Upper lobe of left lung (tissue), 4 donors: ENCODE results near the gene UGDH.

Source experiments
- EP300 ChIP-seq, 4 donors: sonication (generic); formaldehyde crosslinking; IDR thresholded peaks; one replicate each; pipeline ENCODE4 v1.5.1; 2017; ENCODE audit warnings: antibody characterized with exemption in 4 of 4, control low read depth in 2 of 4
- TF ChIP-seq, protein P1 (sequence below), 6 experiments: fragments of 450-650 bp in 4 of 6; fragments of 200-600 bp in 2 of 6; sonication (generic) in 2 of 6; IDR thresholded peaks; one replicate each; pipeline ENCODE4 v1.5.1; 2016 to 2019; ENCODE audit warnings: antibody characterized with exemption in 6 of 6

DNA sequence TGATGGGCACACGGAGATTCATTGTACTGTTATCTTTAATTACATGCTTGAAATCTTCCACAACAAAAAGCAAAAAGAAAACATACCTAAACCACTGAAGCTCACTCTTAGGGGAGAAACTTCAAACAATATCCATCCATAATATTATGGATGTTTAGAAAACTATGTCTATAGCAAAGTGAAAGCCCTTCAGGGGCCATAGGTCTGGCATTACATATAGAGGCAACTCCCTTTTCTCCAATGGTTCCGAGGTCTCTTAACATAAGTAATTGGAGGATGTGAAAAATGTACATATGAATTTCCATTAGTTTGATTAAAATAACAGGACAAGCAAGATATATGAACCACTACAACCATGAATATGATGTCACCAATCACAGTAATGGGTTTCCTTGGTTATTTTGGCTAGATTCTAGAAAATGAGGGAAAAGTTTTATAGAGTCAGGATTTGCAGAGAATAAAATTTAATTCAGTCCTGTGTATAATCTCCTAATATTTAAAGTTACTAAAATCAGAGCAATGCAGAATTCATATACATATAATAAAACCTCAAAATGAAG is 10.8 kb downstream of the UGDH start:
- TF ChIP-seq, protein P1, sequence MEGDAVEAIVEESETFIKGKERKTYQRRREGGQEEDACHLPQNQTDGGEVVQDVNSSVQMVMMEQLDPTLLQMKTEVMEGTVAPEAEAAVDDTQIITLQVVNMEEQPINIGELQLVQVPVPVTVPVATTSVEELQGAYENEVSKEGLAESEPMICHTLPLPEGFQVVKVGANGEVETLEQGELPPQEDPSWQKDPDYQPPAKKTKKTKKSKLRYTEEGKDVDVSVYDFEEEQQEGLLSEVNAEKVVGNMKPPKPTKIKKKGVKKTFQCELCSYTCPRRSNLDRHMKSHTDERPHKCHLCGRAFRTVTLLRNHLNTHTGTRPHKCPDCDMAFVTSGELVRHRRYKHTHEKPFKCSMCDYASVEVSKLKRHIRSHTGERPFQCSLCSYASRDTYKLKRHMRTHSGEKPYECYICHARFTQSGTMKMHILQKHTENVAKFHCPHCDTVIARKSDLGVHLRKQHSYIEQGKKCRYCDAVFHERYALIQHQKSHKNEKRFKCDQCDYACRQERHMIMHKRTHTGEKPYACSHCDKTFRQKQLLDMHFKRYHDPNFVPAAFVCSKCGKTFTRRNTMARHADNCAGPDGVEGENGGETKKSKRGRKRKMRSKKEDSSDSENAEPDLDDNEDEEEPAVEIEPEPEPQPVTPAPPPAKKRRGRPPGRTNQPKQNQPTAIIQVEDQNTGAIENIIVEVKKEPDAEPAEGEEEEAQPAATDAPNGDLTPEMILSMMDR (IDR thresholded peaks at IDR 0.05), result no peak
- TF ChIP-seq EP300 (IDR thresholded peaks at IDR 0.05), result no peak
